IMR-90 (cell line): ENCODE measurements around the gene NHSL2. TPM values are rescaled to one million over a fixed set of nuclear protein-coding genes. Genes with fewer than 3 reads are reported as not detected.

Source experiments
- ATAC-seq: fragments of 200-7000 bp; cut with Tn5 transposase; 2 replicates; pipeline ENCODE4 v1.9.1; 2020; ENCODE audit warnings: low read depth, mild to moderate bottlenecking, moderate library complexity
- BruUV-seq: library from RNA; stranded (reverse); fragments of 400-500 nt; replicated peaks from 2 replicates; lab custom pipeline; 2021; lab: Mats Ljungman, UMichigan
- CTCF ChIA-PET: fragments of 300-600 bp; formaldehyde crosslinking; extraction: SDS; loops from one replicate; lab custom pipeline; 2021; ENCODE audit warnings: antibody characterized with exemption; lab: Yijun Ruan, JAX
- POLR2A ChIA-PET: fragments of 300-600 bp; sonication (Branson Sonifier 250); formaldehyde crosslinking; loops from one replicate; lab custom pipeline; 2022; ENCODE audit warnings: antibody characterized with exemption; ENCODE audit not compliant: unreplicated experiment; lab: Charles Lee
- DNase-seq: peaks from one replicate; pipeline ENCODE4 v3.0.0; 2013
- H2AFZ ChIP-seq: replicated peaks from 2 replicates; pipeline ENCODE3; 2013; ENCODE audit warnings: low read length, mild to moderate bottlenecking; ENCODE audit not compliant: poor library complexity
- H2AK5ac ChIP-seq: 2 replicates; pipeline ENCODE4 v1.6.1; 2013; ENCODE audit warnings: low read depth, low read length, inconsistent platforms
- H2AK9ac ChIP-seq: replicated peaks from 2 replicates; pipeline ENCODE3; 2013; ENCODE audit warnings: mild to moderate bottlenecking, low read depth, low read length, moderate library complexity; ENCODE audit not compliant: poor library complexity
- H2BK120ac ChIP-seq: 2 replicates; pipeline ENCODE4 v1.6.1; 2013; ENCODE audit warnings: low read depth, low read length, inconsistent platforms
- H2BK15ac ChIP-seq: 3 replicates; pipeline ENCODE4 v1.6.1; 2013; ENCODE audit warnings: low read depth, low read length, inconsistent platforms
- H2BK20ac ChIP-seq: 2 replicates; pipeline ENCODE4 v1.6.1; 2013; ENCODE audit warnings: low read depth, mild to moderate bottlenecking, inconsistent platforms, low read length, moderate library complexity
- H2BK5ac ChIP-seq: 2 replicates; pipeline ENCODE4 v1.6.1; 2013; ENCODE audit warnings: mild to moderate bottlenecking, low read depth, low read length, inconsistent platforms; ENCODE audit not compliant: poor library complexity, severe bottlenecking
- H3K14ac ChIP-seq: replicated peaks from 2 replicates; pipeline ENCODE4 v1.6.1; 2013; ENCODE audit warnings: low read depth, low read length, inconsistent platforms
- H3K18ac ChIP-seq: 2 replicates; pipeline ENCODE4 v1.6.1; 2013; ENCODE audit warnings: low read depth, low read length, control low read depth
- H3K23ac ChIP-seq: 2 replicates; pipeline ENCODE4 v1.6.1; 2013; ENCODE audit warnings: low read depth, low read length, inconsistent platforms
- H3K27ac ChIP-seq: 2 replicates; pipeline ENCODE4 v1.5.1; 2013; ENCODE audit warnings: mild to moderate bottlenecking, control low read depth, low read length; ENCODE audit not compliant: insufficient read depth
- H3K27me3 ChIP-seq: 2 replicates; pipeline ENCODE4 v1.6.1; 2013; ENCODE audit warnings: low read length; ENCODE audit not compliant: control insufficient read depth, insufficient read depth
- H3K36me3 ChIP-seq: 2 replicates; pipeline ENCODE4 v1.6.1; 2013; ENCODE audit warnings: low read length, mixed read lengths; ENCODE audit not compliant: control insufficient read depth, insufficient read depth
- H3K4ac ChIP-seq: 2 replicates; pipeline ENCODE4 v1.6.1; 2013; ENCODE audit warnings: low read depth, low read length, inconsistent platforms
- H3K4me1 ChIP-seq: 2 replicates; pipeline ENCODE4 v1.6.1; 2013; ENCODE audit warnings: low read length, mixed read lengths; ENCODE audit not compliant: control insufficient read depth, insufficient read depth
- H3K4me2 ChIP-seq: 2 replicates; pipeline ENCODE4 v1.6.1; 2013; ENCODE audit warnings: low read depth, mild to moderate bottlenecking, control low read depth, low read length, moderate library complexity
- H3K4me3 ChIP-seq: 2 replicates; pipeline ENCODE4 v1.5.1; 2013; ENCODE audit warnings: low read depth, mild to moderate bottlenecking, control low read depth, low read length, moderate library complexity; ENCODE audit not compliant: insufficient read depth
- H3K56ac ChIP-seq: 2 replicates; pipeline ENCODE4 v1.6.1; 2013; ENCODE audit warnings: low read length, inconsistent platforms; ENCODE audit not compliant: insufficient read depth; ENCODE audit errors: extremely low read depth
- H3K79me1 ChIP-seq, 2 experiments: 2 replicates each; pipeline ENCODE4 v1.6.1; 2013; ENCODE audit warnings: low read length in 2 of 2, inconsistent platforms in 1 of 2, low read depth in 1 of 2
- H3K9ac ChIP-seq: 2 replicates; pipeline ENCODE4 v1.6.1; 2013; ENCODE audit warnings: low read depth, low read length, control low read depth
- H3K9me1 ChIP-seq: 2 replicates; pipeline ENCODE4 v1.6.1; 2013; ENCODE audit warnings: low read length, inconsistent platforms; ENCODE audit not compliant: insufficient read depth
- H3K9me3 ChIP-seq: 2 replicates; pipeline ENCODE4 v1.6.1; 2013; ENCODE audit warnings: low read length; ENCODE audit not compliant: control insufficient read depth, insufficient read depth
- H4K20me1 ChIP-seq: 2 replicates; pipeline ENCODE4 v1.6.1; 2013; ENCODE audit warnings: low read length, inconsistent platforms; ENCODE audit not compliant: insufficient read depth
- H4K5ac ChIP-seq: 2 replicates; pipeline ENCODE4 v1.6.1; 2013; ENCODE audit warnings: mild to moderate bottlenecking, low read depth, low read length, control low read depth
- H4K8ac ChIP-seq, 2 experiments: 2 replicates each; pipeline ENCODE4 v1.6.1; 2013; ENCODE audit warnings: low read depth in 2 of 2, low read length in 2 of 2, control low read depth in 1 of 2, inconsistent platforms in 1 of 2
- H4K91ac ChIP-seq: 2 replicates; pipeline ENCODE4 v1.6.1; 2013; ENCODE audit warnings: low read depth, low read length, inconsistent platforms; ENCODE audit not compliant: insufficient read depth
- BHLHE40 ChIP-seq: fragments of 150-350 bp; IDR thresholded peaks from 2 replicates; pipeline ENCODE4 v1.6.1; 2016; ENCODE audit warnings: mild to moderate bottlenecking, low read depth, low read length
- CEBPB ChIP-seq: IDR thresholded peaks from 2 replicates; pipeline ENCODE4 v1.6.1; 2012; ENCODE audit warnings: low read depth, low read length, improper control_type of control experiment
- CHD1 ChIP-seq: IDR thresholded peaks from 2 replicates; pipeline ENCODE4 v1.6.1; 2012; ENCODE audit warnings: low read depth, low read length, improper control_type of control experiment
- CTCF ChIP-seq: conservative IDR thresholded peaks from 2 replicates; pipeline ENCODE4 v1.5.1; 2012; ENCODE audit warnings: mild to moderate bottlenecking, low read depth, low read length, improper control_type of control experiment
- FOS ChIP-seq: fragments of 150-350 bp; IDR thresholded peaks from 2 replicates; pipeline ENCODE4 v1.6.1; 2016; ENCODE audit warnings: low read depth, low read length
- MAFK ChIP-seq: IDR thresholded peaks from 2 replicates; pipeline ENCODE4 v1.6.1; 2012; ENCODE audit warnings: low read depth, low read length, improper control_type of control experiment
- MAZ ChIP-seq: IDR thresholded peaks from 2 replicates; pipeline ENCODE4 v1.6.1; 2012; ENCODE audit warnings: low read depth, mild to moderate bottlenecking, low read length, improper control_type of control experiment, moderate library complexity, borderline replicate concordance
- MXI1 ChIP-seq: IDR thresholded peaks from 2 replicates; pipeline ENCODE4 v1.6.1; 2012; ENCODE audit warnings: low read depth, mild to moderate bottlenecking, low read length, moderate library complexity, borderline replicate concordance
- NFE2L2 ChIP-seq: fragments of 150-350 bp; IDR thresholded peaks from 2 replicates; pipeline ENCODE4 v1.6.1; 2016; ENCODE audit warnings: low read depth, mild to moderate bottlenecking, low read length
- POLR2A ChIP-seq: IDR thresholded peaks from 2 replicates; pipeline ENCODE4 v1.6.1; 2012; ENCODE audit warnings: mild to moderate bottlenecking, low read depth, low read length
- RAD21 ChIP-seq: IDR thresholded peaks from 2 replicates; pipeline ENCODE4 v1.6.1; 2012; ENCODE audit warnings: low read length, improper control_type of control experiment
- RCOR1 ChIP-seq: IDR thresholded peaks from 2 replicates; pipeline ENCODE4 v1.6.1; 2012; ENCODE audit warnings: mild to moderate bottlenecking, low read length, improper control_type of control experiment; ENCODE audit not compliant: insufficient replicate concordance
- RFX5 ChIP-seq: IDR thresholded peaks from 2 replicates; pipeline ENCODE4 v1.8.0; 2012; ENCODE audit warnings: low read depth, mild to moderate bottlenecking, low read length, moderate library complexity
- SMC3 ChIP-seq: fragments of 150-350 bp; IDR thresholded peaks from 2 replicates; pipeline ENCODE4 v1.6.1; 2016; ENCODE audit warnings: low read depth, mild to moderate bottlenecking, antibody characterized with exemption, low read length, moderate library complexity
- WGBS, 2 experiments: methylation state at CpG; one replicate each; pipeline versions ENCODE4 v1.1.5 to v1.1.7; 2013; ENCODE audit warnings: missing lambda C conversion rate in 2 of 2; ENCODE audit not compliant: insufficient read length in 1 of 2; ENCODE audit errors: extremely low coverage in 2 of 2; 5-methylcytosine and 5-hydroxymethylcytosine counted together
- dilution Hi-C: fragments of 300-500 bp; cut with HindIII; formaldehyde crosslinking; loops from one replicate; pipeline ENCODE4 v1.14.3; 2018; ENCODE audit warnings: low sequenced_read_pairs; ENCODE audit not compliant: unreplicated experiment
- in situ Hi-C: fragments of 300-500 bp; cut with MboI; formaldehyde crosslinking; loops from 3 replicates; pipeline ENCODE4 v1.14.3; 2019; ENCODE audit warnings: low sequenced_read_pairs, inconsistent platforms, mixed read lengths
- intact Hi-C: fragments of 100-400 bp; cut with micrococcal nuclease; formaldehyde crosslinking; loops from 2 replicates; pipeline ENCODE4 v1.10.0; 2022
- polyA plus RNA-seq, 3 experiments: library from polyadenylated mRNA; depleted of rRNA; stranded (reverse); fragments of >200 nt; gene quantifications; 2 replicates each; pipeline ENCODE4 v1.2.3, GENCODE V29; 2012; ENCODE audit warnings: low replicate concordance in 1 of 3
- total RNA-seq: library from RNA; depleted of rRNA; stranded (reverse); fragments of >200 nt; gene quantifications from 2 replicates; pipeline ENCODE4 v1.2.3, GENCODE V29; 2012
- TF ChIP-seq, protein P1 (sequence below): fragments of 150-350 bp; IDR thresholded peaks from 2 replicates; pipeline ENCODE4 v1.6.1; 2016; ENCODE audit warnings: low read depth, mild to moderate bottlenecking, low read length, moderate library complexity, borderline replicate concordance
- TF ChIP-seq, protein P2 (sequence below): fragments of 150-350 bp; IDR thresholded peaks from 2 replicates; pipeline ENCODE4 v1.6.1; 2017; ENCODE audit warnings: mild to moderate bottlenecking, antibody characterized with exemption, low read length, low read depth

NHSL2 gene
- total and polyA plus RNA-seq, 2 of the 4 experiments (the other 2 are of a cell fraction) = 0.72 to 0.75 TPM

GRCh38 chrX:72102760-72103159 lies 192.1 kb downstream of the NHSL2 start:
- dilution Hi-C loops (no loop called here), intact Hi-C loops (no loop called here), in situ Hi-C loops (no loop called here)
- Histone ChIP-seq H4K5ac (no peak overlapping the region), H3K56ac (no peak overlapping the region), H4K20me1 (0 out of 2 replicates have a peak, but pooled peaks cover 4% of the 10 kb centered on the region), H4K91ac (no peak overlapping the region), H2BK20ac (no peak overlapping the region), H3K27ac (no peak overlapping the region), H3K36me3 (no peaks in the 10 kb centered on the region), H3K79me1 (no peaks in the 10 kb centered on the region), H3K18ac (no peak overlapping the region), H3K9me3 (no peaks in the 10 kb centered on the region), H3K23ac (no peak overlapping the region), H3K4me1 (no peaks in the 10 kb centered on the region), H3K14ac (no peak overlapping the region), H2BK120ac (no peak overlapping the region), H3K9ac (no peak overlapping the region), H3K4me2 (no peak overlapping the region), H2AK9ac (no peak overlapping the region), H2AK5ac (no peak overlapping the region), H4K8ac (no peak overlapping the region), H3K4ac (no peak overlapping the region), H3K4me3 (no peak overlapping the region), H2BK5ac (no peak overlapping the region), H3K27me3 (peaks cover 47% of the 10 kb centered on the region), H3K9me1 (no peaks in the 10 kb centered on the region), H2AFZ (no peak overlapping the region), H2BK15ac (no peak overlapping the region)
- BruUV-seq = no TSS peak
- WGBS, 2 experiments = 60% methylated on average over 2 of the region's 4 CpGs; no CpG with 5 or more reads in 1 of the 2 experiments
- TF ChIP-seq SMC3 (no peak), RAD21 (no peak), RCOR1 (no peak), MXI1 (no peak), POLR2A (no peak), FOS (no peak), BHLHE40 (no peak), CHD1 (no peak), MAZ (no peak), RFX5 (no peak), MAFK (no peak), CEBPB (no peak), NFE2L2 (no peak), CTCF (no peak)
- TF ChIP-seq, protein P1, sequence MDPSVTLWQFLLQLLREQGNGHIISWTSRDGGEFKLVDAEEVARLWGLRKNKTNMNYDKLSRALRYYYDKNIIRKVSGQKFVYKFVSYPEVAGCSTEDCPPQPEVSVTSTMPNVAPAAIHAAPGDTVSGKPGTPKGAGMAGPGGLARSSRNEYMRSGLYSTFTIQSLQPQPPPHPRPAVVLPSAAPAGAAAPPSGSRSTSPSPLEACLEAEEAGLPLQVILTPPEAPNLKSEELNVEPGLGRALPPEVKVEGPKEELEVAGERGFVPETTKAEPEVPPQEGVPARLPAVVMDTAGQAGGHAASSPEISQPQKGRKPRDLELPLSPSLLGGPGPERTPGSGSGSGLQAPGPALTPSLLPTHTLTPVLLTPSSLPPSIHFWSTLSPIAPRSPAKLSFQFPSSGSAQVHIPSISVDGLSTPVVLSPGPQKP = no peak
- TF ChIP-seq, protein P2, sequence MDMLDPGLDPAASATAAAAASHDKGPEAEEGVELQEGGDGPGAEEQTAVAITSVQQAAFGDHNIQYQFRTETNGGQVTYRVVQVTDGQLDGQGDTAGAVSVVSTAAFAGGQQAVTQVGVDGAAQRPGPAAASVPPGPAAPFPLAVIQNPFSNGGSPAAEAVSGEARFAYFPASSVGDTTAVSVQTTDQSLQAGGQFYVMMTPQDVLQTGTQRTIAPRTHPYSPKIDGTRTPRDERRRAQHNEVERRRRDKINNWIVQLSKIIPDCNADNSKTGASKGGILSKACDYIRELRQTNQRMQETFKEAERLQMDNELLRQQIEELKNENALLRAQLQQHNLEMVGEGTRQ = no peak
- ChIA-PET CTCF (no interaction called here), POLR2A (no interaction called here)
- DNase-seq = no peak
- no peak for ATAC-seq
